Measurements from ENCODE around the gene ANO10.

DNA sequence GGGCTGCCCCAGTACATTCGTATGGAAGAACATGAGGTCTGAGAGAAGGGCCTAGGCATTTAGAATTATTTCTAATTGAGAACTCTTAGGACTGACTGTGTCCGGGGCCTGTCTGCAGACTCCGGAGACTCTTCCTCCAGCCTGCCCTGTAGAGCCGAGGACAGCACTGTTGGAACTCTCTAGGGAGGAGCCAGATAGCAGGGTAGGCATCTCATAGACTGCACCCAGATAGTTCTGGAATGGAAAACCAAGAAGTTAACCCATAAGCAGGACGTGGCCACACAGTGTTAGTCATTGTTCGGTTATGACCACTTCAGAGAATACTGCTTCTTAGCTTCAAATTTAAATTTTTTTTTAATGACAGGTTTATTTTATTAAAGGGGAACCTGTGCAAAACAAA lies 275.9 kb downstream of the ANO10 start:
- TF ChIP-seq, protein P1, sequence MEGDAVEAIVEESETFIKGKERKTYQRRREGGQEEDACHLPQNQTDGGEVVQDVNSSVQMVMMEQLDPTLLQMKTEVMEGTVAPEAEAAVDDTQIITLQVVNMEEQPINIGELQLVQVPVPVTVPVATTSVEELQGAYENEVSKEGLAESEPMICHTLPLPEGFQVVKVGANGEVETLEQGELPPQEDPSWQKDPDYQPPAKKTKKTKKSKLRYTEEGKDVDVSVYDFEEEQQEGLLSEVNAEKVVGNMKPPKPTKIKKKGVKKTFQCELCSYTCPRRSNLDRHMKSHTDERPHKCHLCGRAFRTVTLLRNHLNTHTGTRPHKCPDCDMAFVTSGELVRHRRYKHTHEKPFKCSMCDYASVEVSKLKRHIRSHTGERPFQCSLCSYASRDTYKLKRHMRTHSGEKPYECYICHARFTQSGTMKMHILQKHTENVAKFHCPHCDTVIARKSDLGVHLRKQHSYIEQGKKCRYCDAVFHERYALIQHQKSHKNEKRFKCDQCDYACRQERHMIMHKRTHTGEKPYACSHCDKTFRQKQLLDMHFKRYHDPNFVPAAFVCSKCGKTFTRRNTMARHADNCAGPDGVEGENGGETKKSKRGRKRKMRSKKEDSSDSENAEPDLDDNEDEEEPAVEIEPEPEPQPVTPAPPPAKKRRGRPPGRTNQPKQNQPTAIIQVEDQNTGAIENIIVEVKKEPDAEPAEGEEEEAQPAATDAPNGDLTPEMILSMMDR (IDR thresholded peaks at IDR 0.05 in 8 of 11, conservative IDR thresholded peaks at IDR 0.05 in 3 of 11), result no peak
- no peak for TF ChIP-seq POLR2A (IDR thresholded peaks at IDR 0.05)

All from spleen (tissue), 7 donors.